GM23248 (cell line): ENCODE results near the gene PHYH.

Source experiments
- EZH2 ChIP-seq: fragments of 200-600 bp; sonication (generic); IDR thresholded peaks from 2 replicates; pipeline ENCODE4 v1.6.1; 2018; ENCODE audit warnings: antibody characterized with exemption, mild to moderate bottlenecking; ENCODE audit not compliant: insufficient read depth, poor library complexity, severe bottlenecking
- EZH2phosphoT487 ChIP-seq: fragments of 200-600 bp; sonication (generic); IDR thresholded peaks from 2 replicates; pipeline ENCODE4 v1.6.1; 2018; ENCODE audit warnings: antibody characterized with exemption, moderate library complexity, mild to moderate bottlenecking, low read depth; ENCODE audit not compliant: insufficient read depth

DNA sequence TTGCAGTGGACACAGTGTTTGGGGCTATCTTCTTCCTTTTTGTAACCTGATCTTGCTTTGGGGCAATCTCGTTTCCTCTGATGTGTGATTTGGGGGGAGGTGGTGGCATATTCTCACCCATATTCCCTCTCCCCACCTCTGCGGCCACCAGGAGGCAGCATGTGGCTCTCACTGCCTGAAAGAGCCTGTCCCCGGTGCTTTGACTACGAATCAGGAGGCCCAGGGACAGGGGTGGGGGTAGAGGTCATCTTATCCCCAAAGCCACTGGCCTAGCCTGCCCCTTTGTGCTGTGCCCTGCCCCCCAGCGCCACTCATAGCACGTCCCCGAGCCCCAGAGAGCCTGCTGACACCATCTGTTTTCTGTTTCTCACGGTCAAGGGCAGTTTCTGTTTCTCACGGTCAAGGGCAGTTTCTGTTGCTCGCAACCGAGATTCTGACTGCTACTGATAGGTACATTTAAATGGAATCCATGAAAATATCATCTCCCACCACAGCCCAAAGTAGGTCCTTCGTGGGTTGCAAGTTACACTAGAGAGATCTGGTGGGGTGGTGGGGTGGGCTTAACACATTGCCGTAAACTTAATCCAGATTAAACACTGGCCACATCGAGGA is 28.2 kb downstream of the PHYH start:
- no peak for TF ChIP-seq EZH2
- no peak for TF ChIP-seq EZH2phosphoT487
